ENCODE results near the gene SQSTM1.

GRCh38 chr5:179866241-179867078 is 45.8 kb downstream of the SQSTM1 start:
- no peak for TF ChIP-seq EZH2 (IDR thresholded peaks at IDR 0.05; ENCODE audit: insufficient read depth, poor library complexity, severe bottlenecking)
- TF ChIP-seq EZH2phosphoT487 (IDR thresholded peaks at IDR 0.05; ENCODE audit: insufficient read depth, low read depth), result no peak

Measured in GM23248 (cell line).